ENCODE measurements around the gene TP53I11. TPM values are rescaled to one million over a fixed set of nuclear protein-coding genes. Genes with fewer than 3 reads are reported as not detected.

Gene TP53I11
- total RNA-seq, 1 experiment from 2014 or later: 42.4 TPM

DNA sequence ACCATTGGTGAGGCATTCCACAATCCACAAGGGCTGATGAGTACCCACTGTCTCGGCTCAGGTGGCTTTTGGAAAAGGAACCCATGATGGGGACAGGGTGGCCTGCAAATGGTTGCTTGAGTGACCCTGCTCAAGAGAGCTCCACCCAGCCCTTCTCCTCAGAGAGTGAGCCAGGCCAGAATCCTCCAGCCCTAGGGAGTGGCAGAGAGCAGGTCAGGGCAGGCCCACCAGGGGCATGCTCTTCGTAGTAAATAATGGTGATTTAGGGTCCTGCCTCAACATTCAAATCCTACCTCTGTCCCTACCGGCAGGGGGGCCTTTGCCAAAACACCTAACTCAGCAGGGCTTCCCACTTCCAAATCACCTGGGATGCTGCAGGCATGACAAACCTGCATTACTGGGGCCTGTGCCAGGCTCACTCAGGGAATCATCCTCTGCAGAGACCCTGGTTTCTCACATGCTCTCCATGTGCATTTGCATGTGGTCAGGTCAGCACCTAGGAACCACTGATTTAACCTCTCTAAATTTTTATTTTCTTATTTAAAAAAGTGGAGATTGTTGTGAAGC lies 17.3 kb upstream of the TP53I11 start:
- TF ChIP-seq, protein P1, sequence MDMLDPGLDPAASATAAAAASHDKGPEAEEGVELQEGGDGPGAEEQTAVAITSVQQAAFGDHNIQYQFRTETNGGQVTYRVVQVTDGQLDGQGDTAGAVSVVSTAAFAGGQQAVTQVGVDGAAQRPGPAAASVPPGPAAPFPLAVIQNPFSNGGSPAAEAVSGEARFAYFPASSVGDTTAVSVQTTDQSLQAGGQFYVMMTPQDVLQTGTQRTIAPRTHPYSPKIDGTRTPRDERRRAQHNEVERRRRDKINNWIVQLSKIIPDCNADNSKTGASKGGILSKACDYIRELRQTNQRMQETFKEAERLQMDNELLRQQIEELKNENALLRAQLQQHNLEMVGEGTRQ (CRISPR knock-in tag; IDR thresholded peaks at IDR 0.05): no peak
- peak; percentile 63 for TF ChIP-seq ZNF423 (CRISPR knock-in tag; IDR thresholded peaks at IDR 0.05)
- ATAC-seq (peak; percentile 27; the same call in 1 of the 2 replicates), DNase-seq (ENCODE audit: low spot score) (no peak)
- no peaks in the 10 kb centered on the region for H3K9me3 Mint-ChIP-seq
- no peak overlapping the region for H3K27ac Mint-ChIP-seq
- ChIA-PET CTCF (interaction anchor here (1.0 to 3.2 kb wide), 5 partner anchors 9 to 54 kb away, joined by 3 to 10 read pairs (median 4); no protein-coding TSS in a partner anchor), POLR2A (no interaction called here)
- no peaks in the 10 kb centered on the region for H3K27me3 Mint-ChIP-seq (ENCODE audit: low read depth)
- H3K4me1 Mint-ChIP-seq: peaks cover 21% of the 10 kb centered on the region
- H3K36me3 Mint-ChIP-seq: no peaks in the 10 kb centered on the region
- H3K4me3 Mint-ChIP-seq: no peak overlapping the region

DNA sequence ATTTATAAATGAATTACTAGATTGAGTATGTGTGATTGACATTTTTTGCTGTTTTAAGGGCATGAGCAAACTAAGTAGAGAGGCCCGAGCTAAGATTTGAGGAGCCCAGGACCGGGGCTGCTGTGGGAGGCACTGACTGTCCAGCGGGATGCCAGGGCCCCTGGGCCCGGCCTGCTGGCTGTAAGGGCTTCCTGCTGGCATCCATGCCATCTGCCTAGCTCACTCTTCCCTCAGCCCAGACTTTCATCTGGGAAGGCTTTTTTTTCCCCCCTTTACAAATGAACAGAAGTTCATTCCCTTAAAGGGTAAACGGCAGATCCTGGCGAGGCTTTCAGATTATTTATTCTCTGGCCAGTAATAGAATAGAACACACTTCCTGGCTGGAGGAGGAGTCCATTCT lies 16.0 kb upstream of the TP53I11 start:
- Mint-ChIP-seq H3K9me3 (no peaks in the 10 kb centered on the region), H3K4me3 (no peak overlapping the region), H3K27ac (no peak overlapping the region), H3K27me3 (ENCODE audit: low read depth) (no peaks in the 10 kb centered on the region), H3K4me1 (peaks cover 34% of the 10 kb centered on the region), H3K36me3 (no peaks in the 10 kb centered on the region)
- no peak for DNase-seq (ENCODE audit: low spot score)
- ChIA-PET POLR2A (no interaction called here), CTCF (interaction anchor here (1.3 kb wide), 2 partner anchors 9 to 30 kb away, joined by 3 to 4 read pairs; no protein-coding TSS in a partner anchor)
- TF ChIP-seq, protein P2, sequence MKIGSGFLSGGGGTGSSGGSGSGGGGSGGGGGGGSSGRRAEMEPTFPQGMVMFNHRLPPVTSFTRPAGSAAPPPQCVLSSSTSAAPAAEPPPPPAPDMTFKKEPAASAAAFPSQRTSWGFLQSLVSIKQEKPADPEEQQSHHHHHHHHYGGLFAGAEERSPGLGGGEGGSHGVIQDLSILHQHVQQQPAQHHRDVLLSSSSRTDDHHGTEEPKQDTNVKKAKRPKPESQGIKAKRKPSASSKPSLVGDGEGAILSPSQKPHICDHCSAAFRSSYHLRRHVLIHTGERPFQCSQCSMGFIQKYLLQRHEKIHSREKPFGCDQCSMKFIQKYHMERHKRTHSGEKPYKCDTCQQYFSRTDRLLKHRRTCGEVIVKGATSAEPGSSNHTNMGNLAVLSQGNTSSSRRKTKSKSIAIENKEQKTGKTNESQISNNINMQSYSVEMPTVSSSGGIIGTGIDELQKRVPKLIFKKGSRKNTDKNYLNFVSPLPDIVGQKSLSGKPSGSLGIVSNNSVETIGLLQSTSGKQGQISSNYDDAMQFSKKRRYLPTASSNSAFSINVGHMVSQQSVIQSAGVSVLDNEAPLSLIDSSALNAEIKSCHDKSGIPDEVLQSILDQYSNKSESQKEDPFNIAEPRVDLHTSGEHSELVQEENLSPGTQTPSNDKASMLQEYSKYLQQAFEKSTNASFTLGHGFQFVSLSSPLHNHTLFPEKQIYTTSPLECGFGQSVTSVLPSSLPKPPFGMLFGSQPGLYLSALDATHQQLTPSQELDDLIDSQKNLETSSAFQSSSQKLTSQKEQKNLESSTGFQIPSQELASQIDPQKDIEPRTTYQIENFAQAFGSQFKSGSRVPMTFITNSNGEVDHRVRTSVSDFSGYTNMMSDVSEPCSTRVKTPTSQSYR (CRISPR knock-in tag; IDR thresholded peaks at IDR 0.05): no peak
- TF ChIP-seq CREM (CRISPR knock-in tag; IDR thresholded peaks at IDR 0.05) (no peak), EMX1 (CRISPR knock-in tag; IDR thresholded peaks at IDR 0.05) (no peak), TP53 (CRISPR knock-in tag; IDR thresholded peaks at IDR 0.05) (no peak), NFYB (CRISPR knock-in tag; conservative IDR thresholded peaks at IDR 0.05; ENCODE audit: low read depth) (no peak), SMAD3 (CRISPR knock-in tag; IDR thresholded peaks at IDR 0.05; ENCODE audit: borderline replicate concordance) (no peak)
- TF ChIP-seq, protein P3, sequence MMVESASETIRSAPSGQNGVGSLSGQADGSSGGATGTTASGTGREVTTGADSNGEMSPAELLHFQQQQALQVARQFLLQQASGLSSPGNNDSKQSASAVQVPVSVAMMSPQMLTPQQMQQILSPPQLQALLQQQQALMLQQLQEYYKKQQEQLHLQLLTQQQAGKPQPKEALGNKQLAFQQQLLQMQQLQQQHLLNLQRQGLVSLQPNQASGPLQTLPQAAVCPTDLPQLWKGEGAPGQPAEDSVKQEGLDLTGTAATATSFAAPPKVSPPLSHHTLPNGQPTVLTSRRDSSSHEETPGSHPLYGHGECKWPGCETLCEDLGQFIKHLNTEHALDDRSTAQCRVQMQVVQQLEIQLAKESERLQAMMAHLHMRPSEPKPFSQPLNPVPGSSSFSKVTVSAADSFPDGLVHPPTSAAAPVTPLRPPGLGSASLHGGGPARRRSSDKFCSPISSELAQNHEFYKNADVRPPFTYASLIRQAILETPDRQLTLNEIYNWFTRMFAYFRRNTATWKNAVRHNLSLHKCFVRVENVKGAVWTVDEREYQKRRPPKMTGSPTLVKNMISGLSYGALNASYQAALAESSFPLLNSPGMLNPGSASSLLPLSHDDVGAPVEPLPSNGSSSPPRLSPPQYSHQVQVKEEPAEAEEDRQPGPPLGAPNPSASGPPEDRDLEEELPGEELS (CRISPR knock-in tag; IDR thresholded peaks at IDR 0.05): no peak
- TF ChIP-seq, protein P4, sequence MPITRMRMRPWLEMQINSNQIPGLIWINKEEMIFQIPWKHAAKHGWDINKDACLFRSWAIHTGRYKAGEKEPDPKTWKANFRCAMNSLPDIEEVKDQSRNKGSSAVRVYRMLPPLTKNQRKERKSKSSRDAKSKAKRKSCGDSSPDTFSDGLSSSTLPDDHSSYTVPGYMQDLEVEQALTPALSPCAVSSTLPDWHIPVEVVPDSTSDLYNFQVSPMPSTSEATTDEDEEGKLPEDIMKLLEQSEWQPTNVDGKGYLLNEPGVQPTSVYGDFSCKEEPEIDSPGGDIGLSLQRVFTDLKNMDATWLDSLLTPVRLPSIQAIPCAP (CRISPR knock-in tag; IDR thresholded peaks at IDR 0.05): no peak
- ATAC-seq: no peak

DNA sequence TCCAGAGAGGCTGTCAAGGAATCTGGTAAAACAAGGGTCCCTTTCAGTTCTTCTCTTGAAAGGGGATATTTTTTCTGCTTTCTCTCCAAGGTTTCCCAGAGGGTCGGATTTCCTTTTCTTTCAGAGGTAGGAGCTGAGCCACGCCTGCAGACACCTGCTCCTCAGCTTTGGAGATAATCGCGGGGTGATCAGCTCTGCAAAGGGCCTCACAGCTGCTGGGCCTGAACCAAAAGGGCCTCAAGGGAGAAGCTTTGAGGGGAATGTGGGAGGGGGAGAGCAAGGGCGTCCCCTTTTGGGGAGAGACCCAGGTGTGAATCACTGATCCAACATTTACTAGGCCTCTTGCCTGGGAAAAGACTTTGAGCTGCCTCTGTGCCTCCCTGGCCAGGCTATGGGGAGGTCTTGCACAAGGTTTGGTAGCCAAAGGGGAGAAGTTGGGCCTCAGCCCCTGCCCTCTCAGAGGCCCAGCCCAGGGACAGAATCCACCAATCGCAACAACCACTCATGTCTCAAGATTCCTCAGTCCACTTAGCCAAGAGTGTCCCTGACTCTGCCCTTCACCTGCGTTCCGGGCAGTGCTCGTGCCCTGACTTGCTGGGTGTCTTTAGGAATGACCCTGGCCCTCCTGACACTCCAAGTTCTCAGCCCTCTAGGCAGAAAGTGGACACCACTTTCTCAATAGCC lies 14.0 kb upstream of the TP53I11 start:
- no peak for DNase-seq (ENCODE audit: low spot score)
- ChIA-PET POLR2A (interaction anchor here (0.6 to 1.1 kb wide), 4 partner anchors 12 to 114 kb away, joined by 3 to 6 read pairs (median 3); no protein-coding TSS in a partner anchor), CTCF (interaction anchor here (0.6 to 4.5 kb wide), 17 partner anchors 9 to 1245 kb away, joined by 3 to 36 read pairs (median 4); partner anchors contain the start of gene TP53I11)
- Mint-ChIP-seq H3K4me1 (peaks cover 53% of the 10 kb centered on the region), H3K4me3 (no peak overlapping the region), H3K27me3 (ENCODE audit: low read depth) (no peaks in the 10 kb centered on the region), H3K27ac (0 out of 2 replicates have a peak overlapping the region, but pooled peaks have one; percentile 49), H3K36me3 (no peaks in the 10 kb centered on the region), H3K9me3 (no peaks in the 10 kb centered on the region)
- ATAC-seq: peak; percentile 27
- TF ChIP-seq, protein P5, sequence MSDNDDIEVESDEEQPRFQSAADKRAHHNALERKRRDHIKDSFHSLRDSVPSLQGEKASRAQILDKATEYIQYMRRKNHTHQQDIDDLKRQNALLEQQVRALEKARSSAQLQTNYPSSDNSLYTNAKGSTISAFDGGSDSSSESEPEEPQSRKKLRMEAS (CRISPR knock-in tag; IDR thresholded peaks at IDR 0.05): no peak
- TF ChIP-seq, protein P6, sequence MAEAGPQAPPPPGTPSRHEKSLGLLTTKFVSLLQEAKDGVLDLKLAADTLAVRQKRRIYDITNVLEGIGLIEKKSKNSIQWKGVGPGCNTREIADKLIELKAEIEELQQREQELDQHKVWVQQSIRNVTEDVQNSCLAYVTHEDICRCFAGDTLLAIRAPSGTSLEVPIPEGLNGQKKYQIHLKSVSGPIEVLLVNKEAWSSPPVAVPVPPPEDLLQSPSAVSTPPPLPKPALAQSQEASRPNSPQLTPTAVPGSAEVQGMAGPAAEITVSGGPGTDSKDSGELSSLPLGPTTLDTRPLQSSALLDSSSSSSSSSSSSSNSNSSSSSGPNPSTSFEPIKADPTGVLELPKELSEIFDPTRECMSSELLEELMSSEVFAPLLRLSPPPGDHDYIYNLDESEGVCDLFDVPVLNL (CRISPR knock-in tag; IDR thresholded peaks at IDR 0.05; ENCODE audit: borderline replicate concordance, low read depth): no peak
- no peak for TF ChIP-seq TEAD1 (CRISPR knock-in tag; IDR thresholded peaks at IDR 0.05)
- TF ChIP-seq SMAD3 (CRISPR knock-in tag; IDR thresholded peaks at IDR 0.05; ENCODE audit: borderline replicate concordance): no peak
- TF ChIP-seq TEAD4 (CRISPR knock-in tag; IDR thresholded peaks at IDR 0.05): no peak
